Left ventricle myocardium inferior (tissue), 1 donor: ENCODE measurements around the gene CMTR1. TPM values are rescaled to one million over a fixed set of nuclear protein-coding genes. Genes with fewer than 3 reads are reported as not detected.

ENCODE experiments used
- DNase-seq: peaks from one replicate; pipeline ENCODE4 v3.0.0-alpha.2; 2020
- H3K27ac ChIP-seq: fragments of 200-600 bp; replicated peaks from 2 replicates; pipeline ENCODE4 v1.8.0; 2021
- H3K27me3 ChIP-seq: fragments of 200-600 bp; 2 replicates; pipeline ENCODE4 v1.8.0; 2021; ENCODE audit warnings: low read depth
- H3K36me3 ChIP-seq: fragments of 200-600 bp; 2 replicates; pipeline ENCODE4 v1.8.0; 2021
- H3K4me1 ChIP-seq: fragments of 200-600 bp; 2 replicates; pipeline ENCODE4 v1.8.0; 2021
- H3K4me3 ChIP-seq: fragments of 200-600 bp; 2 replicates; pipeline ENCODE4 v1.8.0; 2021; ENCODE audit warnings: mild to moderate bottlenecking, moderate library complexity
- H3K9me3 ChIP-seq: fragments of 200-600 bp; replicated peaks from 2 replicates; pipeline ENCODE4 v1.8.0; 2021
- intact Hi-C: fragments of 100-400 bp; cut with micrococcal nuclease; formaldehyde crosslinking; loops from one replicate; pipeline ENCODE4 v1.11.0; 2022
- total RNA-seq: library from RNA; stranded (reverse); fragmentation: NEBNext Ultra II Directional; extraction: Animal tissue kit (Norgen Biotek cat#: 25700); gene quantifications from one replicate; pipeline ENCODE4 v1.2.1, GENCODE V29; 2021
- TF ChIP-seq, protein P1 (sequence below): fragments of 200-600 bp; IDR thresholded peaks from 2 replicates; pipeline ENCODE4 v1.8.0; 2021; ENCODE audit warnings: antibody characterized with exemption, mild to moderate bottlenecking, borderline replicate concordance
- donor health status: DM: no; HTN: yes; CAD: no; lungs with severe emphysema.

The CMTR1 gene
- total RNA-seq, 1 donor from 2014 or later, result 34.4 TPM

DNA sequence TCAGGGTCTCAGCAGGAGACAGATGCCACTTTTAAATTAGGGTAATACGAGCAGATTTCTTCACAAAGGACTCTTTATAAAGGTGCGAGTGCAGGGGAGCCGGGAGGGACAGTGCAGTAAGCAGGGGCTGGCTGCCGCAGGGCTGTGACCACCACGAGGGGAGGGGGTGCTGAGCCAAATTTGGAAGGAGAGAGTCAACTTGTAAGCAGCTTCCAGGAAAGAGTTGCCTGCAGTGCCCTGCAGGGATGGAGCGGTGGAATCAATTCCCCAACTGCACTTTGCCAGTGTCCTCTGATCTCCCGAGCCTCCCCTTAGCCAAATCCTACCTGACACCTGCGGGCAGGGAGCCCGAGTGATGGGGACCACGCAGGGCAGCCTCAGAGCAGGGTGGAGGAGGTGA is 80.6 kb downstream of the CMTR1 start:
- no peak for DNase-seq
- intact Hi-C loops, result no loop called here
- Histone ChIP-seq H3K27me3 (peaks cover 54% of the 10 kb centered on the region), H3K4me1 (peaks cover 10% of the 10 kb centered on the region), H3K27ac (no peak overlapping the region), H3K4me3 (no peak overlapping the region), H3K9me3 (no peaks in the 10 kb centered on the region), H3K36me3 (no peaks in the 10 kb centered on the region)
- TF ChIP-seq, protein P1, sequence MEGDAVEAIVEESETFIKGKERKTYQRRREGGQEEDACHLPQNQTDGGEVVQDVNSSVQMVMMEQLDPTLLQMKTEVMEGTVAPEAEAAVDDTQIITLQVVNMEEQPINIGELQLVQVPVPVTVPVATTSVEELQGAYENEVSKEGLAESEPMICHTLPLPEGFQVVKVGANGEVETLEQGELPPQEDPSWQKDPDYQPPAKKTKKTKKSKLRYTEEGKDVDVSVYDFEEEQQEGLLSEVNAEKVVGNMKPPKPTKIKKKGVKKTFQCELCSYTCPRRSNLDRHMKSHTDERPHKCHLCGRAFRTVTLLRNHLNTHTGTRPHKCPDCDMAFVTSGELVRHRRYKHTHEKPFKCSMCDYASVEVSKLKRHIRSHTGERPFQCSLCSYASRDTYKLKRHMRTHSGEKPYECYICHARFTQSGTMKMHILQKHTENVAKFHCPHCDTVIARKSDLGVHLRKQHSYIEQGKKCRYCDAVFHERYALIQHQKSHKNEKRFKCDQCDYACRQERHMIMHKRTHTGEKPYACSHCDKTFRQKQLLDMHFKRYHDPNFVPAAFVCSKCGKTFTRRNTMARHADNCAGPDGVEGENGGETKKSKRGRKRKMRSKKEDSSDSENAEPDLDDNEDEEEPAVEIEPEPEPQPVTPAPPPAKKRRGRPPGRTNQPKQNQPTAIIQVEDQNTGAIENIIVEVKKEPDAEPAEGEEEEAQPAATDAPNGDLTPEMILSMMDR, result no peak

DNA sequence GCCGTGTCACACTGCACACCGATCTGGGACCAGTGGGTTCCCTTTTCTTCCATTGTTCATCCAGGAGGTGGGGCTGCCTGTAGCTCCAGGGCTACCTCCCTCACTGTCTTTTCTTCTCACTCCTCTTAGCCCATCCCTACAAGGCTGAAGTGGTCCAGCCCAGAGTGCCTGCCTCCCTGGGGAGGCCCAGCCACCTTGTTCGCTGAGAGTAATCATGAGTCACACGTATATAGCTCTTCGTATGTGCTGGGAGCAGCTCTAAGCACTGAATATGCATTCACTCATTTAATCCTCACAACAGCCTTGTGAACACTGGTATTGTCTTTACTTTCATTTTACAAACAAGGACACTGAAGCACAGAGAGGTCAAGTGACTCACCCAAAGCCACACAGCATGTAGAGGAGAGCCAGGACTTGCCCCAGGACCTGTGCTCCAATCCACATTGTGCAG is 81.3 kb downstream of the CMTR1 start:
- H3K9me3 ChIP-seq, result peaks cover 3% of the 10 kb centered on the region
- TF ChIP-seq, protein P1, result no peak
- peaks cover 54% of the 10 kb centered on the region for H3K27me3 ChIP-seq
- H3K27ac ChIP-seq, result no peak overlapping the region
- no peaks in the 10 kb centered on the region for H3K36me3 ChIP-seq
- no peak for DNase-seq
- H3K4me3 ChIP-seq, result no peak overlapping the region
- intact Hi-C loops, result no loop called here
- peaks cover 10% of the 10 kb centered on the region for H3K4me1 ChIP-seq

DNA sequence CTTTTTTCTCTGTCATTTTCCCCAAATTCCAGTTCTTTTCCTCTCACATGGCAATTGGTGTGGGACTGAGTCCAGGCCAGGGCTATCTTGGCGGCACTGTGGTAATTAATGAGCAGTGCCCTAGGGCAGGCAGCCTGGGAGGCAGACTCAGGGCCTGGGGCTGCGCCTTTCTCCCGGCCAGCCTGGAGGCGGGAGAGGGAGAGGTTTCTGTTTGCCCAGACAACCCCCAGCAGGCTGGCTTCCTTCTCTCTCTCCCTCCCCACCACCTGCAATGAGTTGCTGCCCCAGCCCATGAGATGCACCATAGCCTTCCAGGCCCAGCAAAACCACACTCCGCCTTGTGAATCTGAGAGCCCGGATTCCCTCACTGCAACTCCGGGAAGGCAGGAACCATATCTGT is 81.8 kb downstream of the CMTR1 start:
- Histone ChIP-seq H3K4me3 (no peak overlapping the region), H3K9me3 (peaks cover 3% of the 10 kb centered on the region), H3K4me1 (peaks cover 10% of the 10 kb centered on the region), H3K27ac (no peak overlapping the region), H3K36me3 (no peaks in the 10 kb centered on the region), H3K27me3 (peaks cover 54% of the 10 kb centered on the region)
- intact Hi-C loops, result no loop called here
- no peak for DNase-seq
- TF ChIP-seq, protein P1, result no peak

DNA sequence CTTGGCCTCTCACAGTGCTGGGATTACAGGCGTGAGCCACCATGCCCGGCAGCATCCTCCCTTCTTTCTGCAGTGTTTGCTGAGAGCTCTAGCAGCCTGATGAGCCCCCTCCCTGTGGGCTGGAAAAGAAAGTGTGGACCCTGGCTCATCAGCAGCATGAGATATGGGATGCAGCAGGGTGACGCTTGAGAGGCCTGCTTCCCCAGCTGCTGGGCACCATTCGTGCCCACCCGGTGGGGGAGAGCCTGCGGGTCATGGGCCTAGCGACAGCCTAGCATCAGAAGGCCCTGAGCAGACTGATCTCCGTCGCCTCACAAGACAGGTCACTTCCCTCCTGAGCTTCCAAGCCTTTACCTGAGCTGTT is 82.7 kb downstream of the CMTR1 start:
- H3K36me3 ChIP-seq, result no peaks in the 10 kb centered on the region
- intact Hi-C loops, result no loop called here
- peak overlapping the region; percentile 59 for H3K27ac ChIP-seq
- TF ChIP-seq, protein P1, result no peak
- H3K4me3 ChIP-seq, result no peak overlapping the region
- peaks cover 57% of the 10 kb centered on the region for H3K27me3 ChIP-seq
- H3K9me3 ChIP-seq, result peaks cover 3% of the 10 kb centered on the region
- DNase-seq, result no peak
- H3K4me1 ChIP-seq, result peaks cover 10% of the 10 kb centered on the region

DNA sequence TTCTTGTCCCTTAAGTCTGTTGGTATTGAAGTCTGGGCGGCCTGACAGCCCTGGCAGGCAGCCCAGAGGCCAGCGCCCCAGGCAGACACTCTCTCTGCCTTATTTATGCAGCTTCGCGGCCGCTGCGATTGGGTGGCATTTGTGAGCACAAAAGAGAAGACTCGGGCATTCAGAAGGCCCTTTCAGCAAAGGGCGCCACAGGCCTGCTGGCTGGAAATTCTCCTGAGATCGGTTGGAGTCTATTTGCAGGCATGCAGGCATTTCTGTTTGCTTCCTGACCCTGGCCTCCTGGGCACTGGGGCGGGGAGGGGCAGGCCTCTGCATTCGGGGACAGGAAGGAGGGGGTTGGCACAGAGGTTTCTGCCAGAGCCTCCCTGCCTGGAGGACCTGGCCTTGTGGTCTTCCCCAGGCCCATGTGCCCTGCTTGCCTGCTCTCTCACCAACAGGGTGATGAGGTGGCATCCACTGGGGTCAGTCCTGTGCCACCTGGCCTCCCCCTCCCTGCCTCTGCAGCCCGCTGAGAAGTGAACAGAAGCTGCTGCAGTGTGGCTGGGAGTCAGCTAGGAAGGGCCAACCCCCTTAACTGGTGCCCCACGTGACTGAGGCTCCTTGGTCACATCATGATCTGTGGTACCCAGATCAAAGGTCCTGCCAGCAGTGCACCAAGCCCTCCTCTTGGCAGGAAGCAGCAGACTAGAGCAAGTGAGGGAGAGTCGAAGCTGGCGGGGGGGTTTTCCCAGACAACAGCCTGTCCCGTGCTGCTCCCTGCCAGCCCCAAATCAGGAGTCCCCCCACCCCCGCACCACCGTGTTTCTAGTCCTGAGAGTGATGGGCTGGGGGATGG is 83.3 kb downstream of the CMTR1 start:
- DNase-seq, result peak; percentile 31
- intact Hi-C loops, result no loop called here
- TF ChIP-seq, protein P1, result no peak
- Histone ChIP-seq H3K27me3 (peaks cover 57% of the 10 kb centered on the region), H3K36me3 (no peaks in the 10 kb centered on the region), H3K27ac (peak overlapping the region; percentile 59), H3K4me1 (peaks cover 10% of the 10 kb centered on the region), H3K4me3 (no peak overlapping the region), H3K9me3 (peaks cover 3% of the 10 kb centered on the region)
